Testis (tissue), 2 donors: ENCODE results near the gene RAI1.

ENCODE experiments used
- CTCF ChIP-seq, 3 experiments: fragments of 450-650 bp in 2 of 3; fragments of 200-600 bp in 1 of 3; sonication (generic) in 1 of 3; IDR thresholded peaks; one replicate each; pipeline ENCODE4 v1.5.1; 2016 to 2019; ENCODE audit warnings: antibody characterized with exemption in 3 of 3, mild to moderate bottlenecking in 2 of 3, moderate library complexity in 1 of 3
- POLR2A ChIP-seq: fragments of 450-650 bp; IDR thresholded peaks from one replicate; pipeline ENCODE4 v1.6.1; 2017; ENCODE audit warnings: antibody characterized with exemption, mild to moderate bottlenecking, moderate library complexity

GRCh38 chr17:17776889-17777288, 95.6 kb downstream of the RAI1 start:
- no peak for TF ChIP-seq POLR2A
- TF ChIP-seq CTCF (IDR thresholded peaks at IDR 0.05) = no peak
